ENCODE results near the gene RPL13. TPM values are rescaled to one million over a fixed set of nuclear protein-coding genes. Genes with fewer than 3 reads are reported as not detected.

RPL13 gene
- total RNA-seq: 1,000 to 10,000 TPM; 1,693 to 1,792 (median 1,717) TPM
- long read RNA-seq, donor 1, full-length matches to known transcripts: 1,327 of 1,362 reads
- long read RNA-seq, donor 1, partial matches to known transcripts: 13 of 1,362 reads
- long read RNA-seq, donor 1, other reads (novel, unspliced or antisense): 22 of 1,362 reads
- long read RNA-seq, donor 2, full-length matches to known transcripts: 850 of 918 reads
- long read RNA-seq, donor 2, partial matches to known transcripts: 56 of 918 reads
- long read RNA-seq, donor 2, other reads (novel, unspliced or antisense): 12 of 918 reads

DNA sequence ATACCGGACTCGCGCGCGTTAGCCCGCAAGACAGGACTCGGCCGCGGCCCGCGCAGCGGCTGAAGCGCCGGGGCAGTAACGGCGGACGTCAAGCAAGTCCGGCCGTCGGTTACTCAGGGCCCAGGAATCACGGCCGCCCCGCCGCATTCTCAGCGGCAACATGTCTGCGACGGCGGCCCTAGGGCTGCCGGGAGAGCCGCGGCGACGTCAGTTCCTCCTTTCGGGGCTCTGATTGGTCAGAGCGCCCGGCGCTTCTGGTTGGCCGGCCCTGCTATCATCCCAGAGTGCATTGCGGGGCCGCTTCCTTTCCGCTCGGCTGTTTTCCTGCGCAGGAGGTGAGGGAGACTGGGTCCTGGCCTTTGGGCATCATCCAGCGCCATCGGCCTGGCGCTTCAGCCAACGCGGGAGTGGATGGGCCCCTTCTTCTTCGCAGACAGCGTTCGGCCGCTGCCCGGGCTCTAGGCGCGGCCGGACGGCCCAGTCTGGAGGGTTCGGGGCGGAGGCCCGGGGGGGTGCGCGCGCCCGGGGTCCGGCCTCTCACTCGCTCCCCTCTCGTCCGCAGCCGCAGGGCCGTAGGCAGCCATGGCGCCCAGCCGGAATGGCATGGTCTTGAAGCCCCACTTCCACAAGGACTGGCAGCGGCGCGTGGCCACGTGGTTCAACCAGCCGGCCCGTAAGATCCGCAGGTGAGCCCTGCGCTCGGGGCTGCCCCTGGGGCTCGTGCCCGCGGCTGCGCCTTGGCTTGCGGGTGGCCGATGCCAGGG is at the start of gene RPL13:
TSS of gene RPL13 (plus strand) at position 305 of the 764 bp plus-strand sequence. CDS start at position 583, 278 bp downstream.
- Histone ChIP-seq H3K36me3 (ENCODE audit: low read depth) (peaks cover 7% of the 10 kb centered on the region), H3K4me3 (peak within 1 kb of the TSS; percentile 71), H3K9me3 (no peaks in the 10 kb centered on the region), H3K4me1 (ENCODE audit: low read depth) (peaks cover 43% of the 10 kb centered on the region)
- no peak for TF ChIP-seq CTCF (IDR thresholded peaks at IDR 0.05)
- intact Hi-C loops (cut with DNase I, micrococcal nuclease): no loop called here
- DNase-seq: peak; percentile 95 to 97 (median 95)
- ATAC-seq: peak; percentile 91

DNA sequence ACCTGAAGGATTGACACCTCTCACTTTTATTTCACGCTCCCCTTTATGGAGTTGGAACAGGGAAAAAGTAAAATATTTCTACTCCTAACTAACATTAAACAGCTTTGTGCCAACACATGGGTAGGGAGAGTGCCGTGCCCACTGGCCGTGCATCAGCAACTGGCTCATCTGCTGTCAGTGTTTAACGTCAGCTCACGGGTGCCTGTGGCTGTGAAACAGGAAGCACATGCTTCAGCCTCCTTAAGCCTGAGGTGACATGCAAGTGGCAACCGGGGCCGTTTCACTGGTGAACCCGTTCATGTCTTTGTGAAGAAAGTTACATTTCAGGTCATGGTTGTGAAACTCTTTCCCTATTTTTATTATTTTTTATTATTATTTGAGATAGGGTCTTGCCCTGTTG is 49.1 kb upstream of the RPL13 start:
- Histone ChIP-seq H3K4me1 (ENCODE audit: low read depth) (peaks cover 25% of the 10 kb centered on the region), H3K9me3 (no peaks in the 10 kb centered on the region), H3K36me3 (ENCODE audit: low read depth) (peaks cover 10% of the 10 kb centered on the region), H3K4me3 (no peak overlapping the region)
- DNase-seq: no peak
- intact Hi-C loops (cut with DNase I, micrococcal nuclease): no loop called here
- no peak for TF ChIP-seq CTCF (IDR thresholded peaks at IDR 0.05)
- ATAC-seq: no peak

- Histone ChIP-seq H3K4me3 (no peak overlapping the region), H3K36me3 (ENCODE audit: low read depth) (peaks cover 10% of the 10 kb centered on the region), H3K4me1 (ENCODE audit: low read depth) (peaks cover 15% of the 10 kb centered on the region), H3K9me3 (no peaks in the 10 kb centered on the region)
- ATAC-seq (no peak), DNase-seq (no peak)
- intact Hi-C loops (cut with DNase I, micrococcal nuclease): no loop called here
- no peak for TF ChIP-seq CTCF (IDR thresholded peaks at IDR 0.05)
Observed at GRCh38 chr16:89512453-89512852, 48.0 kb upstream of the RPL13 start.

DNA sequence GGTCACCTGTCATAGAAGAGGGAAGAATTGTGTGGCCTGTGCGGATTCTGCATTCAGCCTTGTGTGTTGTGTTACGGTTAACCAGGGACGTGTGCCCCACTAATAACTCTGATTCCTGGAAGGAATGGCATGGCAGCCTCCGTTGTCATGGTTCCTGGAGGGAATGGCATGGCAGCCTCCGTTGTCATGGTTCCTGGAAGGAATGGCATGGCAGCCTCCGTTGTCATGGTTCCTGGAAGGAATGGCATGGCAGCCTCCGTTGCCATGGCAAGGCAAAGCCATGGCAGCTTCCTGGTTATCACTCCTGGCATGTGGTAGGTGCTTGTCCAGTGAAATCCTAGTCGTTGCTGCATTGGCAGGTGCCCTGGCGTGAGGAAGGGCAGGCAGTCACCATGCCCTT is 43.4 kb upstream of the RPL13 start:
- no peak for TF ChIP-seq CTCF (IDR thresholded peaks at IDR 0.05)
- H3K4me3 ChIP-seq: no peak overlapping the region
- H3K4me1 ChIP-seq (ENCODE audit: low read depth): no peaks in the 10 kb centered on the region
- no peaks in the 10 kb centered on the region for H3K9me3 ChIP-seq
- H3K36me3 ChIP-seq (ENCODE audit: low read depth): peaks cover 10% of the 10 kb centered on the region
- DNase-seq: no peak
- intact Hi-C loops (cut with DNase I, micrococcal nuclease): no loop called here
- ATAC-seq: no peak

GRCh38 chr16:89519881-89520280 is 40.6 kb upstream of the RPL13 start:
- Histone ChIP-seq H3K4me1 (ENCODE audit: low read depth) (no peaks in the 10 kb centered on the region), H3K4me3 (no peak overlapping the region), H3K36me3 (ENCODE audit: low read depth) (peaks cover 2% of the 10 kb centered on the region), H3K9me3 (no peaks in the 10 kb centered on the region)
- TF ChIP-seq CTCF (IDR thresholded peaks at IDR 0.05): no peak
- intact Hi-C loops (cut with DNase I, micrococcal nuclease): no loop called here
- DNase-seq (no peak), ATAC-seq (no peak)
